Neural crest cell (in vitro differentiated cells): ENCODE data around the gene EHD4. TPM values are rescaled to one million over a fixed set of nuclear protein-coding genes. Genes with fewer than 3 reads are reported as not detected.

Source experiments
- DNase-seq: peaks from one replicate; pipeline ENCODE4 v3.0.0; 2021; ENCODE audit warnings: low read depth, mixed read lengths, low spot score
- H3K27ac Mint-ChIP-seq: one replicate; pipeline ENCODE4 v1.8.0; 2021; ENCODE audit warnings: mild to moderate bottlenecking, mixed read lengths; ENCODE audit not compliant: unreplicated experiment
- H3K27me3 Mint-ChIP-seq: 2 replicates; pipeline ENCODE4 v1.8.0; 2021; ENCODE audit warnings: low read depth, mild to moderate bottlenecking, mixed read lengths
- H3K36me3 Mint-ChIP-seq: 2 replicates; pipeline ENCODE4 v1.8.0; 2021; ENCODE audit warnings: low read depth, mild to moderate bottlenecking, mixed read lengths
- H3K4me1 Mint-ChIP-seq: 2 replicates; pipeline ENCODE4 v1.8.0; 2021; ENCODE audit warnings: mixed read lengths
- H3K4me3 Mint-ChIP-seq: one replicate; pipeline ENCODE4 v1.8.0; 2021; ENCODE audit warnings: mild to moderate bottlenecking, mixed read lengths
- H3K9me3 Mint-ChIP-seq: 2 replicates; pipeline ENCODE4 v1.8.0; 2021; ENCODE audit warnings: mixed read lengths
- total RNA-seq: library from RNA; stranded (reverse); gene quantifications from 2 replicates; pipeline ENCODE4 v1.2.1, GENCODE V29; 2021
- TF ChIP-seq, protein P1 (sequence below): fragments of 200-600 bp; sonication (generic); conservative IDR thresholded peaks from 2 replicates; pipeline ENCODE4 v1.5.0; 2021; ENCODE audit warnings: antibody characterized with exemption, mild to moderate bottlenecking

Gene EHD4
- total RNA-seq, 1 donor from 2014 or later: 8.3 TPM

DNA sequence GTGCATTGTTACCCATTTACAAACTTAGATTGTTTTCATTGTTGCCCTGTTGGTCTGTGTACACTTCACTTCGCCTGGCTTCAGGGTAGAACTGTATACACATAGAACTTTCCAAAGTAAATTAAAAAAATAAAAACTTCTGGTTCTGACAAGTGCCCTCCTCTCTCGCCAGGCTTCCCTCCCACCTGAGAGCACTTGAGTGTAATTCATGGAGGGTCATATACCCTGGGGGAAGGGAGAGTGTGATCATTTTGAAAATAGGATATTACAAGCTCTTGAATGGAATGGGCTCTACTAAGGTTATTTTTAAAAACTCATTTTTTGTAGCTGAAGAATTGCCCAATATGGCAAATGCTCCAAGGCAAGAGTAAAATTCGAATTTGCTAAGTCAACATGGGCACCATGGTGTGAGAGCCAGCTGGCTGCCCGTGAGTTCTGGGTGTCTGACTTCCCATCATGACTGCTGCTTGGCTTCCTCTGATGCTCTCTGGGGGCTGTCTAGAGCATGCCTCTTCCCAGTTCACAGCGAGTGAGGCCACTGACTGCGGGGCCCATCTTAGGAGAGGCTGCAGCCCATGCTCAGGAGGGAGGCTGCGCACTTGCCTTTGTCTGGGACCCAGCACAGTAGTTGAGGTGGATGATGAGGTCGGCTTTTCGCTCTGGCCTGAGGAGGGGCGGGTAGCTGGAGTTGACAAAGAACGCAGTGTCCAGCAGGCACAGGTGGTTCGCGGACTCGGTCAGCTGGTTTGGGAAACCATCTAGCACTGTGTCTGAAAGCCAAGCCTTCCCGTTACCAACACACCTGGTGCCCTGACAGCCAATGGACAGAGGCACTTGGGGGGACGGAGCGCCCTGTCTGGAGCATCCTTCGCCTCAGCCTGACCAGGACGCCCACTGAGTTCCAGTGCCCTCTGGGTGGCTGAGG lies 13.1 kb upstream of the EHD4 start:
- H3K4me3 Mint-ChIP-seq: no peak overlapping the region
- H3K36me3 Mint-ChIP-seq: no peaks in the 10 kb centered on the region
- TF ChIP-seq, protein P1, sequence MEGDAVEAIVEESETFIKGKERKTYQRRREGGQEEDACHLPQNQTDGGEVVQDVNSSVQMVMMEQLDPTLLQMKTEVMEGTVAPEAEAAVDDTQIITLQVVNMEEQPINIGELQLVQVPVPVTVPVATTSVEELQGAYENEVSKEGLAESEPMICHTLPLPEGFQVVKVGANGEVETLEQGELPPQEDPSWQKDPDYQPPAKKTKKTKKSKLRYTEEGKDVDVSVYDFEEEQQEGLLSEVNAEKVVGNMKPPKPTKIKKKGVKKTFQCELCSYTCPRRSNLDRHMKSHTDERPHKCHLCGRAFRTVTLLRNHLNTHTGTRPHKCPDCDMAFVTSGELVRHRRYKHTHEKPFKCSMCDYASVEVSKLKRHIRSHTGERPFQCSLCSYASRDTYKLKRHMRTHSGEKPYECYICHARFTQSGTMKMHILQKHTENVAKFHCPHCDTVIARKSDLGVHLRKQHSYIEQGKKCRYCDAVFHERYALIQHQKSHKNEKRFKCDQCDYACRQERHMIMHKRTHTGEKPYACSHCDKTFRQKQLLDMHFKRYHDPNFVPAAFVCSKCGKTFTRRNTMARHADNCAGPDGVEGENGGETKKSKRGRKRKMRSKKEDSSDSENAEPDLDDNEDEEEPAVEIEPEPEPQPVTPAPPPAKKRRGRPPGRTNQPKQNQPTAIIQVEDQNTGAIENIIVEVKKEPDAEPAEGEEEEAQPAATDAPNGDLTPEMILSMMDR: no peak
- peaks cover 8% of the 10 kb centered on the region for H3K4me1 Mint-ChIP-seq
- peak overlapping the region; percentile 43 for H3K27ac Mint-ChIP-seq
- H3K9me3 Mint-ChIP-seq: no peaks in the 10 kb centered on the region
- DNase-seq: no peak
- H3K27me3 Mint-ChIP-seq: peaks cover 3% of the 10 kb centered on the region

DNA sequence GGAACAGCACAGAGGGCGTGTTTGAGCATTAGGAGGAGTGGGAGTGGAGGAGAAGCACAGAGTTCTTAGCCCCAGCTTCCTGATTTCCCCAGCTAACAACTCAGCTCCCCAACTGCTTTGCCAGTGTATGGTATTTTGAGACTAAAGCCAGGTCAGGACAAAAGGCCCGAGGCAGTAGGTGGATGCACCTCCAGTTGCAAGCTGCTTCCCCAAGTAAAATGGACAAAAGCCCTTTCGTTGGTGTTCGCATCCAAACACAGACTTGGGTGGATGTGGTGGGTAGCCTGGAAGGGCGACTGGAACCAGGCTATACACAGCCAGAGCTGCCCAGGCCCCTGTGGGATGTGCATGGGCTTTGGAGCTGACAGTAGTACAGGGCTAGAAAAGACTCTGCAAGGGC lies 12.3 kb upstream of the EHD4 start:
- Mint-ChIP-seq H3K4me3 (no peak overlapping the region), H3K27ac (no peak overlapping the region), H3K36me3 (no peaks in the 10 kb centered on the region), H3K4me1 (peaks cover 2% of the 10 kb centered on the region), H3K27me3 (peaks cover 3% of the 10 kb centered on the region), H3K9me3 (no peaks in the 10 kb centered on the region)
- TF ChIP-seq, protein P1: no peak
- no peak for DNase-seq

DNA sequence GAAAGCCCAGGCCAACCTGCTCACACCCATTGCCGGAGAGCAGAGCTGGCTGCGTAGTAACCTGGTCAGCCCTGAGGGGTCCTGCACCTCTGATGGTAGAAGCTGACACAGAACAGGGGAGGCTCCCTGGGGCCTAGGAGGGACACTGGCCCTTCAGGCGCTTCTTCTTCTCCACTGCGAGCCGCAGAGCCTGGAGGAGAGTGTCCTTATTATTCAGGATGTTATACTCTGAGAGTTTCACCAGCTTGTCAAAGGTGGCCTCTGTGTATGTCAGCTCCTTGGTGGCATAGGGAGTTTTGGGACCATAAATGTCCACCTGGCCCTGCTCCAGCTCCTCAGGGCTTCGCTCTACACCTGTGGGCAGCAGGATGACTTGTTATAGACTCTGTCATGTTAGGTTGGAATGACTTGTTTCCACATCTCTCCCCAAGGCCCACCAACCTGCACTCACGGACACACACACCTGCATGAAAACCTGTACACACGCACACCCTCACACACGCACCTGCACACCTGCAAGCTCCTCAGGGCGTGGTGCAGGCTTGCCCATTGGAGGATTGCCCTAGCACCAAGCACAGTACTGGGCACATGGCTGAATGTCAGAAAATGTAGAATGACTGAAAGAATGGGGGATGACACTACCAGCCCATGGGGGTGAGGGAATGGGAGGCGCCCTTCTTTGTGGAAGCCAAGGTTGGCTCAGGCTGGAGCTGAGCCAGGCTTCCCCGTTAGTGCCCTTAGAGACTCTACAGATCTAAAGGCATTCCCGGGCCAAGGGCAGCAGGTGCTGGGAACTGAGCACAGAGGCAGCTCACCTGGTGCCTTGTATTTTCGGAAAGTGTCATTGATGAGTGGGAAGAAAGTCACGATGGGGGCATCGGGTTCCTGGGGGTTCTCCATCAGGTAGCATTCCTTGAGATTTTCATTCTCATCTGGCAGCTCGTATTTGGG lies 11.5 kb upstream of the EHD4 start:
- TF ChIP-seq, protein P1: no peak
- Mint-ChIP-seq H3K27ac (no peak overlapping the region), H3K36me3 (no peaks in the 10 kb centered on the region), H3K4me1 (no peaks in the 10 kb centered on the region), H3K9me3 (no peaks in the 10 kb centered on the region), H3K4me3 (no peak overlapping the region), H3K27me3 (peaks cover 3% of the 10 kb centered on the region)
- DNase-seq: no peak

DNA sequence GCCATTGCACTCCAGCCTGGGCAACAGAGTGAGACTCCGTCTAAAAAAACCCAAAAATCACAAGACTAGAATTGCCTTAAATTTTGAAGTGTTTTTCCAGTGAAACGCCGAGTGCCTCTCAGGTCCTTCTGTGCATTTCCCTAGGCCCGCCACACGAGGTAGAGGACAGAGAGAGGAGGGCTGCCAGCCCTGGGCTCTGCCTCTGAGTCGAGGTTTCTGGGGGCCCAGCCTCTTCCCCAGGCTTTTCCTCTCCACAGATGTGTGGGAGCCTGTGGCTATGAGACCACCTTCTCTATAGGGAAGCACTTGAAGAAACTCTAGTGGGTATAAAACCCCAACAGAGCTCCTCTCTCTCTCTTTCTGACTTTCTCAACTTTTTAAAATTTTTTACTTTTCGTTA lies 10.9 kb upstream of the EHD4 start:
- H3K9me3 Mint-ChIP-seq: no peaks in the 10 kb centered on the region
- H3K36me3 Mint-ChIP-seq: no peaks in the 10 kb centered on the region
- H3K4me3 Mint-ChIP-seq: no peak overlapping the region
- DNase-seq: no peak
- H3K27ac Mint-ChIP-seq: no peak overlapping the region
- H3K4me1 Mint-ChIP-seq: no peaks in the 10 kb centered on the region
- TF ChIP-seq, protein P1: no peak
- peaks cover 3% of the 10 kb centered on the region for H3K27me3 Mint-ChIP-seq

DNA sequence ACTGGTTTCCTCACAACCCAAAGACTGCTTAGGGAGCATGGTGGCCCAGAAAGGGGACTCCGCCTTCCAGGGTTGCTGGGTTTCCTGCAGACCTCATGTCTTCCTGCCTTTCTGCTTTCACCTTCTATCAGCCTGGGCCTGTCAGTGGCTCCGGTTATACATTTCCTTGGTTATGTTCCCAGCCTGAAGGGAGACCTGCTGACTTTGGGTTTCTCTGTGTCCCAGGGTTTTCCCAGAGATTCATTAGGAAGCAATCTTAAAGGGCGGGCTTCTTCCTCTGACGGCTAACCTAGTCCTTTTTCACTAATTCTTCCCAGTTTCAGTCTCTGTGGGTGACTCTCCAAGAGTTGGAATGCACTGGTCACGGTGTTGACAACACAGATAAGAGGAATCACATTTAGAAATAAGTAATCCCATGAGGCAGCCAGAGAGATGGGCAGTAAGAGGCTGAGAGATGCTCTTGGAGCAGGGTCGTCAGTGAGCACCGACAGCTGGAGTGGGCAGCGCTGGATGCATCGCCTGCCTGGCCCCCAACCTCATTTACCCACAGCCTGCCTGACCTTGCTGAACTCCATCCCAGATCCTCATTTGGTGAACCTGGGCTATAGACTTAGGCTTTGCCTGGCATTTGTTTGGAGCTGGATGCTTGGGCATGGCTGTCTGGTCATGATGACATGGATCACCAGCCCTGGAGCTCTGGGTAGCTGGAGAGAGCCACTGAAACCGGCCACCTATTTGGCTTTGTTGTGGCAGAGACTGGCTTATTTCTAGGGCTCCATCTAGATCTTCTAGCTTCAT lies 10.0 kb upstream of the EHD4 start:
- DNase-seq: no peak
- Mint-ChIP-seq H3K4me1 (no peaks in the 10 kb centered on the region), H3K4me3 (no peak overlapping the region), H3K27me3 (peaks cover 5% of the 10 kb centered on the region), H3K9me3 (no peaks in the 10 kb centered on the region), H3K36me3 (no peaks in the 10 kb centered on the region), H3K27ac (no peak overlapping the region)
- TF ChIP-seq, protein P1: no peak
